ENCODE measurements around the gene KRTAP5-11. TPM values are rescaled to one million over a fixed set of nuclear protein-coding genes. Genes with fewer than 3 reads are reported as not detected.

The KRTAP5-11 gene
- total RNA-seq, 3 donors from 2014 or later (not counting 1 experiment from before 2014, with no cell fraction given), result not detected

GRCh38 chr11:71554996-71555395, 27.7 kb downstream of the KRTAP5-11 start:
- H3K36me3 ChIP-seq (ENCODE audit: control insufficient read depth, insufficient read depth, low read length), result no peaks in the 10 kb centered on the region
- ATAC-seq (no peak), DNase-seq (no peak)
- H3K9me3 Mint-ChIP-seq, result no peaks in the 10 kb centered on the region
- no peaks in the 10 kb centered on the region for H3K4me1 ChIP-seq (ENCODE audit: control insufficient read depth, insufficient read depth, low read length)
- TF ChIP-seq CTCF (IDR thresholded peaks at IDR 0.05), result no peak
- 85% methylated on average over 6 of the region's 6 CpGs for WGBS (ENCODE audit: insufficient coverage)
- intact Hi-C loops (cut with micrococcal nuclease), result no loop called here
- H3K4me1 Mint-ChIP-seq, result no peaks in the 10 kb centered on the region
- H3K9me3 ChIP-seq (ENCODE audit: control insufficient read depth, insufficient read depth, low read length), result no peaks in the 10 kb centered on the region
- H3K27me3 Mint-ChIP-seq (ENCODE audit: low read depth in 2 of 2), result peaks cover 3 to 7% of the 10 kb centered on the region in 2 donors
- no peak overlapping the region for H3K27ac Mint-ChIP-seq
- no peaks in the 10 kb centered on the region for H3K27me3 ChIP-seq (ENCODE audit: control insufficient read depth, insufficient read depth, low read length)
- no peak overlapping the region for H3K27ac ChIP-seq (ENCODE audit: low read length)
- no peak overlapping the region for H3K4me3 Mint-ChIP-seq
- H3K4me3 ChIP-seq (ENCODE audit: low read length), result no peak overlapping the region
- H3K36me3 Mint-ChIP-seq, result no peaks in the 10 kb centered on the region

GRCh38 chr11:71551711-71552110, 31.0 kb downstream of the KRTAP5-11 start:
- H3K27ac Mint-ChIP-seq, result no peak overlapping the region
- H3K27me3 ChIP-seq (ENCODE audit: control insufficient read depth, insufficient read depth, low read length), result no peaks in the 10 kb centered on the region
- H3K27me3 Mint-ChIP-seq (ENCODE audit: low read depth in 2 of 2), result peaks cover 11 to 23% of the 10 kb centered on the region in 2 donors

GRCh38 chr11:71548716-71549151, 33.9 kb downstream of the KRTAP5-11 start:
- WGBS (ENCODE audit: insufficient coverage), result 33% methylated on average over 5 of the region's 5 CpGs
- TF ChIP-seq CTCF (IDR thresholded peaks at IDR 0.05), result no peak
- no peaks in the 10 kb centered on the region for H3K36me3 ChIP-seq (ENCODE audit: control insufficient read depth, insufficient read depth, low read length)
- Mint-ChIP-seq H3K27ac (no peak overlapping the region), H3K4me1 (peaks cover 4 to 8% of the 10 kb centered on the region in 2 donors), H3K4me3 (no peak overlapping the region), H3K36me3 (no peaks in the 10 kb centered on the region), H3K9me3 (no peaks in the 10 kb centered on the region), H3K27me3 (ENCODE audit: low read depth in 2 of 2) (peaks cover 15 to 33% of the 10 kb centered on the region in 2 donors)
- no peak overlapping the region for H3K4me3 ChIP-seq (ENCODE audit: low read length)
- no peak overlapping the region for H3K27ac ChIP-seq (ENCODE audit: low read length)
- H3K4me1 ChIP-seq (ENCODE audit: control insufficient read depth, insufficient read depth, low read length), result no peaks in the 10 kb centered on the region
- ATAC-seq (no peak), DNase-seq (no peak)
- intact Hi-C loops (cut with micrococcal nuclease), result no loop called here
- no peaks in the 10 kb centered on the region for H3K9me3 ChIP-seq (ENCODE audit: control insufficient read depth, insufficient read depth, low read length)
- no peaks in the 10 kb centered on the region for H3K27me3 ChIP-seq (ENCODE audit: control insufficient read depth, insufficient read depth, low read length)

More at GRCh38 chr11:71551711-71552110, 31.0 kb downstream of the KRTAP5-11 start:
- Histone ChIP-seq H3K36me3 (ENCODE audit: control insufficient read depth, insufficient read depth, low read length) (no peaks in the 10 kb centered on the region), H3K27ac (ENCODE audit: low read length) (no peak overlapping the region), H3K4me1 (ENCODE audit: control insufficient read depth, insufficient read depth, low read length) (no peaks in the 10 kb centered on the region), H3K9me3 (ENCODE audit: control insufficient read depth, insufficient read depth, low read length) (no peaks in the 10 kb centered on the region), H3K4me3 (ENCODE audit: low read length) (no peak overlapping the region)
- H3K36me3 Mint-ChIP-seq, result no peaks in the 10 kb centered on the region
- TF ChIP-seq CTCF (IDR thresholded peaks at IDR 0.05), result no peak
- no peak for ATAC-seq
- intact Hi-C loops (cut with micrococcal nuclease), result no loop called here
- H3K4me3 Mint-ChIP-seq, result no peak overlapping the region
- no peaks in the 10 kb centered on the region for H3K9me3 Mint-ChIP-seq
- no CpG with 5 or more reads among the region's 1 CpG for WGBS (ENCODE audit: insufficient coverage)
- no peak for DNase-seq
- no peaks in the 10 kb centered on the region for H3K4me1 Mint-ChIP-seq

- 90% methylated on average over 5 of the region's 5 CpGs for WGBS (ENCODE audit: insufficient coverage)
- Mint-ChIP-seq H3K36me3 (no peaks in the 10 kb centered on the region), H3K9me3 (no peaks in the 10 kb centered on the region), H3K4me1 (peaks cover 7 to 14% of the 10 kb centered on the region in 2 donors), H3K27ac (no peak within 1 kb of the TSS), H3K4me3 (no peak within 1 kb of the TSS), H3K27me3 (ENCODE audit: low read depth in 2 of 2) (peaks cover 18 to 33% of the 10 kb centered on the region in 2 donors)
- Histone ChIP-seq H3K27ac (ENCODE audit: low read length) (no peak within 1 kb of the TSS), H3K9me3 (ENCODE audit: control insufficient read depth, insufficient read depth, low read length) (no peaks in the 10 kb centered on the region), H3K36me3 (ENCODE audit: control insufficient read depth, insufficient read depth, low read length) (no peaks in the 10 kb centered on the region), H3K27me3 (ENCODE audit: control insufficient read depth, insufficient read depth, low read length) (no peaks in the 10 kb centered on the region), H3K4me1 (ENCODE audit: control insufficient read depth, insufficient read depth, low read length) (no peaks in the 10 kb centered on the region), H3K4me3 (ENCODE audit: low read length) (no peak within 1 kb of the TSS)
- no peak for TF ChIP-seq CTCF (IDR thresholded peaks at IDR 0.05)
- intact Hi-C loops (cut with micrococcal nuclease), result no loop called here
- DNase-seq (no peak), ATAC-seq (no peak)
These were observed 34.6 kb downstream of the KRTAP5-11 start, which contains the start of gene KRTAP5-9 for GRCh38 chr11:71548120-71548519. Gene KRTAP5-9 (plus strand): TSS chr11:71548420. CDS start chr11:71548658, 238 bp downstream.
